ENCODE measurements around the gene GUCA1A.
"Not testable (repeated sequence)": the region's sequence is repeated elsewhere in the genome, so short reads cannot be mapped to it uniquely, and the experiment has no call there.

GUCA1A gene

GRCh38 chr6:42147138-42147562 lies 26.0 kb upstream of the GUCA1A start:
- no peak for DNase-seq (ENCODE audit: low read depth)

- no peak for DNase-seq (ENCODE audit: low read depth)
These were observed 25.1 kb upstream of the GUCA1A start for GRCh38 chr6:42148058-42148457.

- no peak for DNase-seq (ENCODE audit: low read depth)
These were observed 22.9 kb upstream of the GUCA1A start for GRCh38 chr6:42150254-42150653.

- DNase-seq (ENCODE audit: low read depth): no peak
These were observed 21.1 kb upstream of the GUCA1A start for GRCh38 chr6:42152024-42152423.

GRCh38 chr6:42152528-42153213 lies 20.5 kb upstream of the GUCA1A start:
- DNase-seq (ENCODE audit: low read depth): not testable (repeated sequence)

- DNase-seq (ENCODE audit: low read depth): no peak
These were observed 19.2 kb upstream of the GUCA1A start for GRCh38 chr6:42153921-42154320.

GRCh38 chr6:42154461-42155209 lies 18.5 kb upstream of the GUCA1A start:
- DNase-seq (ENCODE audit: low read depth): no peak

- DNase-seq (ENCODE audit: low read depth): no peak
These were observed 17.9 kb upstream of the GUCA1A start for GRCh38 chr6:42155293-42155692.

- no peak for DNase-seq (ENCODE audit: low read depth)
These were observed 16.5 kb upstream of the GUCA1A start for GRCh38 chr6:42156638-42157037.

- DNase-seq (ENCODE audit: low read depth): no peak
These were observed 15.2 kb upstream of the GUCA1A start for GRCh38 chr6:42158011-42158410.

- no peak for DNase-seq (ENCODE audit: low read depth)
These were observed 14.5 kb upstream of the GUCA1A start for GRCh38 chr6:42158631-42159030.

GRCh38 chr6:42159431-42160024 lies 13.6 kb upstream of the GUCA1A start:
- DNase-seq (ENCODE audit: low read depth): no peak

- DNase-seq (ENCODE audit: low read depth): no peak
These were observed 10.8 kb upstream of the GUCA1A start for GRCh38 chr6:42162384-42162783.

- no peak for DNase-seq (ENCODE audit: low read depth)
These were observed 10.4 kb upstream of the GUCA1A start for GRCh38 chr6:42162812-42163211.

GRCh38 chr6:42163981-42164380 lies 9.2 kb upstream of the GUCA1A start:
- DNase-seq (ENCODE audit: low read depth): no peak

GRCh38 chr6:42165016-42165415 lies 8.1 kb upstream of the GUCA1A start:
- no peak for DNase-seq (ENCODE audit: low read depth)

- peak; percentile 60 for DNase-seq (ENCODE audit: low read depth)
These were observed 6.6 kb upstream of the GUCA1A start for GRCh38 chr6:42166444-42167141.

GRCh38 chr6:42168650-42169049 lies 4.5 kb upstream of the GUCA1A start:
- DNase-seq (ENCODE audit: low read depth): no peak

GRCh38 chr6:42169780-42170179 lies 3.4 kb upstream of the GUCA1A start:
- not testable (repeated sequence) for DNase-seq (ENCODE audit: low read depth)

GRCh38 chr6:42171813-42172581 lies 1.2 kb upstream of the GUCA1A start:
- no peak for DNase-seq (ENCODE audit: low read depth)

- DNase-seq (ENCODE audit: low read depth): no peak
These were observed 2.7 kb downstream of the GUCA1A start for GRCh38 chr6:42175860-42176259.

GRCh38 chr6:42176981-42177380 lies 3.8 kb downstream of the GUCA1A start:
- DNase-seq (ENCODE audit: low read depth): no peak
